ENCODE data around the gene CIBAR2.

- peak; percentile 14 for TF ChIP-seq POLR2AphosphoS5 (IDR thresholded peaks at IDR 0.05)
- peak; percentile 49 to 83 (median 64) for TF ChIP-seq CTCF (IDR thresholded peaks at IDR 0.05)
Observed at GRCh38 chr16:85086347-85087291, 25.7 kb downstream of the CIBAR2 start.
